Heart right ventricle (tissue), 16 donors: ENCODE results near the gene RIPOR1. TPM values are rescaled to one million over a fixed set of nuclear protein-coding genes. Genes with fewer than 3 reads are reported as not detected.

ENCODE experiments used
- ATAC-seq, 8 donors: fragments of 200-7000 bp; cut with Tn5 transposase; one replicate each; pipeline ENCODE4 v1.9.1; 2020; ENCODE audit warnings: mild to moderate bottlenecking in 8 of 8, moderate library complexity in 8 of 8, moderate number of reproducible peaks in 1 of 8
- DNase-seq, 2 donors: peaks; one replicate each; pipeline ENCODE4 v3.0.0-alpha.2; 2020
- H3K27ac ChIP-seq, 10 donors: fragments of 200-600 bp; sonication (generic) in 2 of 10; one replicate each; pipeline versions ENCODE4 v1.5.0 to v1.8.0; 2020 to 2022; ENCODE audit warnings: mild to moderate bottlenecking in 3 of 10
- H3K27me3 ChIP-seq, 7 donors: fragments of 200-600 bp; one replicate each; pipeline ENCODE4 v1.8.0; 2021 to 2022; ENCODE audit warnings: mild to moderate bottlenecking in 2 of 7
- H3K36me3 ChIP-seq, 9 donors: fragments of 200-600 bp; sonication (generic) in 1 of 9; one replicate each; pipeline versions ENCODE4 v1.5.0 to v1.8.0; 2020 to 2022; ENCODE audit warnings: mild to moderate bottlenecking in 2 of 9
- H3K4me1 ChIP-seq, 9 donors: fragments of 200-600 bp; sonication (generic) in 1 of 9; one replicate each; pipeline versions ENCODE4 v1.5.0 to v1.8.0; 2020 to 2022; ENCODE audit warnings: mild to moderate bottlenecking in 4 of 9
- H3K4me3 ChIP-seq, 10 donors: fragments of 200-600 bp; sonication (generic) in 2 of 10; one replicate each; pipeline versions ENCODE4 v1.5.0 to v1.8.0; 2020 to 2022; ENCODE audit warnings: mild to moderate bottlenecking in 7 of 10, moderate library complexity in 2 of 10
- H3K9me3 ChIP-seq, 11 donors: fragments of 200-600 bp in 10 of 11; sonication (generic) in 2 of 11; one replicate each; pipeline versions ENCODE4 v1.5.0 to v1.8.0; 2013 to 2022; ENCODE audit warnings: mild to moderate bottlenecking in 2 of 11, control low read depth in 1 of 11, moderate library complexity in 1 of 11
- WGBS, 2 donors: extraction: QIAGEN DNeasy Blood & Tissue Kit; methylation state at CpG; one replicate each; pipeline ENCODE4 v1.1.7; 2013; ENCODE audit warnings: inconsistent platforms in 1 of 2; 5-methylcytosine and 5-hydroxymethylcytosine counted together
- intact Hi-C, 10 donors: fragments of 100-400 bp; cut with DNase I; formaldehyde crosslinking; loops; one replicate each; pipeline versions ENCODE4 v1.11.1 to v1.14.2; 2022
- polyA plus RNA-seq, 2 donors: library from polyadenylated mRNA; stranded (reverse); fragments of 200-250 nt; gene quantifications; one replicate each; pipeline ENCODE4 v1.2.3, GENCODE V29; 2013
- total RNA-seq, 10 donors: library from RNA; stranded (reverse); fragmentation: NEBNext Ultra II Directional in 3 of 10; extraction: Animal tissue kit (Norgen Biotek cat#: 25700) in 3 of 10; gene quantifications; one replicate each; pipeline versions ENCODE4 v1.2.1 to v1.2.4, GENCODE V29; 2021 to 2023
- TF ChIP-seq, protein P1 (sequence below), 9 donors: fragments of 200-600 bp; sonication (generic) in 2 of 9; IDR thresholded peaks; one replicate each; pipeline versions ENCODE4 v1.5.0 to v1.8.0; 2021 to 2022; ENCODE audit warnings: antibody characterized with exemption in 9 of 9, mild to moderate bottlenecking in 5 of 9, moderate library complexity in 1 of 9
- donor health status: Arrhythmogenic right ventricular cardiomyopathy.
- donor health status: ischemic (EF 13 %, LVEDD 7.1; RV severe dilation, severe dysfunction).
- donor health status: healthy with polysubstance abuse.
- donor health status: DM: no; HTN: yes; CAD: no.
- donor health status: DM: no; HTN: no; CAD: no.
- donor health status: ischemic (EF 25% LVEDD 6.9; RV normal size, moderate dysfunction).
- donor health status: ischemic (EF 25% LVEDD 5.7; RV mildly dilated, moderate dysfunction).
- donor health status: healthy.
- donor health status: DM: yes; HTN: yes; CAD: no.
- donor health status: Ischemic cardiomyopathy.
- donor health status: ischemic (EF 35%, LVEDD 5.7; RV mildly dilated, moderate dysfunction).
- donor health status: nonischemic (EF 11% LVEDD 7.7; RV severe dilation, severe dysfunction).
- donor health status: DM: yes; HTN: yes; CAD: no.
- donor health status: PGD.
- donor health status: ischemic (EF 29% LVEDD 5.4; RV normal size, mild dysfunction).
- donor health status: nonischemic (EF 23%, LVEDD 6.1; RV moderate dilation, normal function).

Gene RIPOR1
- total and polyA plus RNA-seq, 12 donors, result 40.0 to 86.1 (median 69.2) TPM

GRCh38 chr16:67561501-67561823 lies 32.8 kb downstream of the RIPOR1 start:
- TF ChIP-seq, protein P1, sequence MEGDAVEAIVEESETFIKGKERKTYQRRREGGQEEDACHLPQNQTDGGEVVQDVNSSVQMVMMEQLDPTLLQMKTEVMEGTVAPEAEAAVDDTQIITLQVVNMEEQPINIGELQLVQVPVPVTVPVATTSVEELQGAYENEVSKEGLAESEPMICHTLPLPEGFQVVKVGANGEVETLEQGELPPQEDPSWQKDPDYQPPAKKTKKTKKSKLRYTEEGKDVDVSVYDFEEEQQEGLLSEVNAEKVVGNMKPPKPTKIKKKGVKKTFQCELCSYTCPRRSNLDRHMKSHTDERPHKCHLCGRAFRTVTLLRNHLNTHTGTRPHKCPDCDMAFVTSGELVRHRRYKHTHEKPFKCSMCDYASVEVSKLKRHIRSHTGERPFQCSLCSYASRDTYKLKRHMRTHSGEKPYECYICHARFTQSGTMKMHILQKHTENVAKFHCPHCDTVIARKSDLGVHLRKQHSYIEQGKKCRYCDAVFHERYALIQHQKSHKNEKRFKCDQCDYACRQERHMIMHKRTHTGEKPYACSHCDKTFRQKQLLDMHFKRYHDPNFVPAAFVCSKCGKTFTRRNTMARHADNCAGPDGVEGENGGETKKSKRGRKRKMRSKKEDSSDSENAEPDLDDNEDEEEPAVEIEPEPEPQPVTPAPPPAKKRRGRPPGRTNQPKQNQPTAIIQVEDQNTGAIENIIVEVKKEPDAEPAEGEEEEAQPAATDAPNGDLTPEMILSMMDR (IDR thresholded peaks at IDR 0.05), result no peak
- intact Hi-C loops, result loop anchor here in 8 of 10 donors (5.0 to 10.0 kb wide), 6 partner anchors 81 to 281 kb away; partner anchors contain the start of genes C16orf86 (in 2 of the 8), ENKD1 (in 2 of the 8), ACD (in 1 of the 8) and PARD6A (in 1 of the 8)
- DNase-seq, result no peak
- H3K4me1 ChIP-seq, result peaks cover 6 to 43% (median 36%) of the 10 kb centered on the region in 9 donors
- H3K27me3 ChIP-seq, result no peaks in the 10 kb centered on the region
- peak overlapping the region; percentile 99 to 100 (median 100) for H3K27ac ChIP-seq
- no peaks in the 10 kb centered on the region for H3K9me3 ChIP-seq
- 10 to 11% methylated on average over 8 of the region's 8 CpGs for WGBS, 2 donors
- peak overlapping the region; percentile 26 to 100 (median 98) for H3K4me3 ChIP-seq
- H3K36me3 ChIP-seq, result no peaks in the 10 kb centered on the region
- ATAC-seq, result no peak

- Histone ChIP-seq H3K27ac (peak overlapping the region; percentile 99 to 100 (median 100)), H3K4me3 (peak overlapping the region; percentile 26 to 100 (median 98)), H3K36me3 (no peaks in the 10 kb centered on the region), H3K9me3 (no peaks in the 10 kb centered on the region), H3K27me3 (no peaks in the 10 kb centered on the region), H3K4me1 (peaks cover 6 to 48% (median 36%) of the 10 kb centered on the region in 9 donors)
- DNase-seq, result peak; percentile 97
- WGBS, 2 donors, result 0% methylated on average over 39 to 76 of the region's 76 CpGs
- peak; percentile 90 to 97 (median 95) for ATAC-seq
- intact Hi-C loops, result loop anchor here in 9 of 10 donors (1.0 to 10.0 kb wide), 12 partner anchors 39 to 280 kb away; partner anchors contain the start of genes ACD (in 3 of the 9), C16orf86 (in 3 of the 9), ENKD1 (in 3 of the 9) and PARD6A (in 3 of the 9)
- TF ChIP-seq, protein P1 (IDR thresholded peaks at IDR 0.05), result no peak
Measured at GRCh38 chr16:67561824-67562525, 33.3 kb downstream of the RIPOR1 start.

- DNase-seq (peak; percentile 83 to 84), ATAC-seq (peak; percentile 33 to 71 (median 56))
- intact Hi-C loops, result loop anchor here in 9 of 10 donors (1.0 to 10.0 kb wide), 12 partner anchors 40 to 280 kb away; partner anchors contain the start of genes ACD (in 3 of the 9), C16orf86 (in 3 of the 9), ENKD1 (in 3 of the 9) and PARD6A (in 3 of the 9)
- Histone ChIP-seq H3K27ac (peak within 1 kb of the TSS; percentile 99 to 100 (median 100)), H3K9me3 (no peaks in the 10 kb centered on the region), H3K4me3 (peak within 1 kb of the TSS; percentile 95 to 100 (median 98)), H3K27me3 (no peaks in the 10 kb centered on the region), H3K36me3 (no peaks in the 10 kb centered on the region), H3K4me1 (peaks cover 6 to 52% (median 36%) of the 10 kb centered on the region in 9 donors)
- 0 to 1% methylated on average over 42 to 61 of the region's 62 CpGs for WGBS, 2 donors
- TF ChIP-seq, protein P1 (IDR thresholded peaks at IDR 0.05), result peak; percentile 37 to 79 (median 53)
Measured at GRCh38 chr16:67562526-67562917, 33.9 kb downstream of the RIPOR1 start, which contains the start of gene CTCF. Gene CTCF, plus strand, starts transcription at chr16:67562526. Its CDS starts 48,307 bp downstream, at chr16:67610833.

DNA sequence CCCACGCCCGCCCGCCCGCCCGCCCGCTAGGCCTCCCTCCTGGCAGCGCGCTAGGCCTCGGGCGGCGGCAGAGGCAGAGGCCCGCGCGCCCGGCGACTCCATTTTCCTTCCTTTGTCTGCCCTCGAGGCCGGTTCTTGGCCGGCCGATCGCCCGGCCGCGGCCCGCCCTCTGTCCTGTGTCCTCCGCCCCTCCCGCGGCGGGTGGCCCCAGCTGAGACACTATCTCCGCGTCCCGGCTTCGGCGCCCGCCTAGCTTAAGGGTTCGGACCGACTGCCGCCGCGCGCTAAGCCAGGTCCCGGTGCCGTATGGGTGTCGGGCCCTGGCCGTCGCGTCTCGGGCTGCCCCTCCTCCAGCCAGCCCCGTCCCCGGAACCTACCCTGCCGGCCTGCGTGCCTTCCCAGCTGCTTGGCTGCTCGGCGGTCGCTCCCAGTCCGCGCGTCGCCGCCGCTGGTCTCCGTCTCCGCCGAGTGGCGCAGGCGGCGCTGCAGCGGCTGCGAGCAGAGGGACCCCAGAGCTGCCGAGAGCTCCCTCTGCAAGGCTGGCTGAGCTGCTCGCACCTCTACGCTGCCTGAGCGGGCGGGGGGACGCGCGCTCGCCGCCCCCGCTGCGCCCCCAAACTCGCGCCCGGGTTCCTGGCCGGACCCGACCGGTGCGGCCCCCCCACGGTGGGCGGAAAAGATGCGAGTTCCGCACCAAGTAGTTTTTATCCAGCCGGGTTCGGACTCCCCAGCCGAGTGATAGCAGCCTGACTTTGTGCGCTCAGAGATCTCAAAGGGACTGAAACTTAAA lies 34.5 kb downstream of the RIPOR1 start:
- TF ChIP-seq, protein P1 (IDR thresholded peaks at IDR 0.05), result peak in 7 of 9 donors; percentile 3 to 47 (median 29)
- H3K9me3 ChIP-seq, result no peaks in the 10 kb centered on the region
- DNase-seq (peak; percentile 50 to 73), ATAC-seq (peak; percentile 1 to 39 (median 6))
- 0 to 1% methylated on average over 73 to 89 of the region's 96 CpGs for WGBS, 2 donors
- H3K36me3 ChIP-seq, result no peaks in the 10 kb centered on the region
- H3K4me3 ChIP-seq, result peak overlapping the region; percentile 95 to 100 (median 98)
- intact Hi-C loops, result loop anchor here in 9 of 10 donors (1.0 to 10.0 kb wide), 12 partner anchors 40 to 279 kb away; partner anchors contain the start of genes ACD (in 3 of the 9), C16orf86 (in 3 of the 9), ENKD1 (in 3 of the 9) and PARD6A (in 3 of the 9)
- no peaks in the 10 kb centered on the region for H3K27me3 ChIP-seq
- H3K27ac ChIP-seq, result peak overlapping the region; percentile 99 to 100 (median 100)
- peaks cover 6 to 54% (median 36%) of the 10 kb centered on the region in 9 donors for H3K4me1 ChIP-seq
